Measurements from ENCODE around the gene SH2D1B.
"Not testable (repeated sequence)": the region's sequence is repeated elsewhere in the genome, so short reads cannot be mapped to it uniquely, and the experiment has no call there.

Gene SH2D1B

GRCh38 chr1:162361349-162361748 is 50.6 kb downstream of the SH2D1B start:
- H3K4me1 ChIP-seq (ENCODE audit: control insufficient read depth, insufficient read depth, low read length): no peaks in the 10 kb centered on the region

GRCh38 chr1:162360874-162361260 is 51.1 kb downstream of the SH2D1B start:
- Histone ChIP-seq H3K4me1 (ENCODE audit: control insufficient read depth, insufficient read depth, low read length) (no peaks in the 10 kb centered on the region), H3K9me3 (ENCODE audit: control insufficient read depth, insufficient read depth, low read length) (no peaks in the 10 kb centered on the region), H3K36me3 (ENCODE audit: control insufficient read depth, insufficient read depth, low read length) (0 out of 2 replicates have a peak, but pooled peaks cover 1% of the 10 kb centered on the region), H3K9ac (ENCODE audit: low read depth, low read length) (no peak overlapping the region), H3K27ac (ENCODE audit: low read depth, low read length) (no peak overlapping the region), H3K4me3 (ENCODE audit: low read depth, low read length) (no peak overlapping the region), H3K27me3 (ENCODE audit: control insufficient read depth, insufficient read depth, low read length) (no peaks in the 10 kb centered on the region)

More at GRCh38 chr1:162361349-162361748, 50.6 kb downstream of the SH2D1B start:
- Histone ChIP-seq H3K4me3 (ENCODE audit: low read depth, low read length) (no peak overlapping the region), H3K27ac (ENCODE audit: low read depth, low read length) (no peak overlapping the region), H3K27me3 (ENCODE audit: control insufficient read depth, insufficient read depth, low read length) (no peaks in the 10 kb centered on the region), H3K9ac (ENCODE audit: low read depth, low read length) (no peak overlapping the region), H3K9me3 (ENCODE audit: control insufficient read depth, insufficient read depth, low read length) (no peaks in the 10 kb centered on the region), H3K36me3 (ENCODE audit: control insufficient read depth, insufficient read depth, low read length) (no peaks in the 10 kb centered on the region)

GRCh38 chr1:162360237-162360873 is 51.6 kb downstream of the SH2D1B start:
- Histone ChIP-seq H3K4me1 (ENCODE audit: control insufficient read depth, insufficient read depth, low read length) (no peaks in the 10 kb centered on the region), H3K9me3 (ENCODE audit: control insufficient read depth, insufficient read depth, low read length) (no peaks in the 10 kb centered on the region), H3K27ac (ENCODE audit: low read depth, low read length) (no peak overlapping the region), H3K27me3 (ENCODE audit: control insufficient read depth, insufficient read depth, low read length) (no peaks in the 10 kb centered on the region), H3K9ac (ENCODE audit: low read depth, low read length) (no peak overlapping the region), H3K36me3 (ENCODE audit: control insufficient read depth, insufficient read depth, low read length) (peaks cover 6% of the 10 kb centered on the region; the same call in 1 of the 2 replicates), H3K4me3 (ENCODE audit: low read depth, low read length) (no peak overlapping the region)

- H3K27ac ChIP-seq (ENCODE audit: low read depth, low read length): no peak overlapping the region
- no peaks in the 10 kb centered on the region for H3K9me3 ChIP-seq (ENCODE audit: control insufficient read depth, insufficient read depth, low read length)
- H3K4me1 ChIP-seq (ENCODE audit: control insufficient read depth, insufficient read depth, low read length): no peaks in the 10 kb centered on the region
- no peaks in the 10 kb centered on the region for H3K27me3 ChIP-seq (ENCODE audit: control insufficient read depth, insufficient read depth, low read length)
- peaks cover 10% of the 10 kb centered on the region; the same call in 1 of the 2 replicates for H3K36me3 ChIP-seq (ENCODE audit: control insufficient read depth, insufficient read depth, low read length)
- H3K4me3 ChIP-seq (ENCODE audit: low read depth, low read length): no peak overlapping the region
- no peak overlapping the region for H3K9ac ChIP-seq (ENCODE audit: low read depth, low read length)
Measured at GRCh38 chr1:162359523-162360236, 52.3 kb downstream of the SH2D1B start.

GRCh38 chr1:162358928-162359327 is 53.0 kb downstream of the SH2D1B start:
- Histone ChIP-seq H3K9ac (ENCODE audit: low read depth, low read length) (no peak overlapping the region), H3K27ac (ENCODE audit: low read depth, low read length) (no peak overlapping the region), H3K9me3 (ENCODE audit: control insufficient read depth, insufficient read depth, low read length) (no peaks in the 10 kb centered on the region), H3K27me3 (ENCODE audit: control insufficient read depth, insufficient read depth, low read length) (no peaks in the 10 kb centered on the region), H3K4me1 (ENCODE audit: control insufficient read depth, insufficient read depth, low read length) (peaks cover under 1% of the 10 kb centered on the region; the same call in 1 of the 2 replicates), H3K36me3 (ENCODE audit: control insufficient read depth, insufficient read depth, low read length) (peaks cover 10% of the 10 kb centered on the region; the same call in 1 of the 2 replicates), H3K4me3 (ENCODE audit: low read depth, low read length) (no peak overlapping the region)

GRCh38 chr1:162357681-162358266 is 54.2 kb downstream of the SH2D1B start:
- Histone ChIP-seq H3K4me1 (ENCODE audit: control insufficient read depth, insufficient read depth, low read length) (peaks cover 8% of the 10 kb centered on the region), H3K9ac (ENCODE audit: low read depth, low read length) (no peak overlapping the region), H3K9me3 (ENCODE audit: control insufficient read depth, insufficient read depth, low read length) (no peaks in the 10 kb centered on the region), H3K4me3 (ENCODE audit: low read depth, low read length) (no peak overlapping the region), H3K27me3 (ENCODE audit: control insufficient read depth, insufficient read depth, low read length) (no peaks in the 10 kb centered on the region), H3K36me3 (ENCODE audit: control insufficient read depth, insufficient read depth, low read length) (peaks cover 10% of the 10 kb centered on the region; the same call in 1 of the 2 replicates), H3K27ac (ENCODE audit: low read depth, low read length) (no peak overlapping the region)

GRCh38 chr1:162353702-162354101 is 58.2 kb downstream of the SH2D1B start:
- Histone ChIP-seq H3K27me3 (ENCODE audit: control insufficient read depth, insufficient read depth, low read length) (no peaks in the 10 kb centered on the region), H3K4me1 (ENCODE audit: control insufficient read depth, insufficient read depth, low read length) (peaks cover 8% of the 10 kb centered on the region), H3K9ac (ENCODE audit: low read depth, low read length) (no peak overlapping the region), H3K27ac (ENCODE audit: low read depth, low read length) (no peak overlapping the region), H3K9me3 (ENCODE audit: control insufficient read depth, insufficient read depth, low read length) (no peaks in the 10 kb centered on the region), H3K4me3 (ENCODE audit: low read depth, low read length) (no peak overlapping the region), H3K36me3 (ENCODE audit: control insufficient read depth, insufficient read depth, low read length) (peaks cover 10% of the 10 kb centered on the region; the same call in 1 of the 2 replicates)

GRCh38 chr1:162353078-162353477 is 58.9 kb downstream of the SH2D1B start:
- Histone ChIP-seq H3K27me3 (ENCODE audit: control insufficient read depth, insufficient read depth, low read length) (no peaks in the 10 kb centered on the region), H3K9me3 (ENCODE audit: control insufficient read depth, insufficient read depth, low read length) (no peaks in the 10 kb centered on the region), H3K4me3 (ENCODE audit: low read depth, low read length) (no peak overlapping the region), H3K9ac (ENCODE audit: low read depth, low read length) (no peak overlapping the region), H3K36me3 (ENCODE audit: control insufficient read depth, insufficient read depth, low read length) (peaks cover 10% of the 10 kb centered on the region; the same call in 1 of the 2 replicates), H3K27ac (ENCODE audit: low read depth, low read length) (no peak overlapping the region), H3K4me1 (ENCODE audit: control insufficient read depth, insufficient read depth, low read length) (peaks cover 8% of the 10 kb centered on the region)

- H3K27ac ChIP-seq (ENCODE audit: low read depth, low read length); H3K27me3 ChIP-seq (ENCODE audit: control insufficient read depth, insufficient read depth, low read length); H3K4me3 ChIP-seq (ENCODE audit: low read depth, low read length); H3K9me3 ChIP-seq (ENCODE audit: control insufficient read depth, insufficient read depth, low read length); H3K4me1 ChIP-seq (ENCODE audit: control insufficient read depth, insufficient read depth, low read length); H3K9ac ChIP-seq (ENCODE audit: low read depth, low read length): not testable (repeated sequence)
- peaks cover 10% of the 10 kb centered on the region; the same call in 1 of the 2 replicates for H3K36me3 ChIP-seq (ENCODE audit: control insufficient read depth, insufficient read depth, low read length)
Measured at GRCh38 chr1:162351874-162352273, 60.1 kb downstream of the SH2D1B start.

GRCh38 chr1:162351246-162351842 is 60.6 kb downstream of the SH2D1B start:
- no peaks in the 10 kb centered on the region for H3K27me3 ChIP-seq (ENCODE audit: control insufficient read depth, insufficient read depth, low read length)
- H3K9me3 ChIP-seq (ENCODE audit: control insufficient read depth, insufficient read depth, low read length): no peaks in the 10 kb centered on the region
- no peak overlapping the region for H3K4me3 ChIP-seq (ENCODE audit: low read depth, low read length)
- peaks cover 10% of the 10 kb centered on the region; the same call in 1 of the 2 replicates for H3K36me3 ChIP-seq (ENCODE audit: control insufficient read depth, insufficient read depth, low read length)
- peaks cover 8% of the 10 kb centered on the region for H3K4me1 ChIP-seq (ENCODE audit: control insufficient read depth, insufficient read depth, low read length)
- H3K27ac ChIP-seq (ENCODE audit: low read depth, low read length): no peak overlapping the region
- no peak overlapping the region for H3K9ac ChIP-seq (ENCODE audit: low read depth, low read length)
